Effector memory CD8-positive, alpha-beta T cell (primary cell): Measurements from ENCODE around the gene CHST15.

Source experiments
- ATAC-seq: fragments of 150-1000 bp; cut with Tn5 transposase; replicated peaks from 2 replicates; pipeline ENCODE4 v1.10.0; 2021; ENCODE audit warnings: mild to moderate bottlenecking, moderate library complexity
- DNase-seq, 3 experiments: peaks; one replicate each; pipeline ENCODE4 v3.0.0; 2021
- H3K27ac Mint-ChIP-seq, 2 donors: one replicate each; pipeline ENCODE4 v1.8.0; 2022; ENCODE audit warnings: mild to moderate bottlenecking in 2 of 2, mixed read lengths in 2 of 2, moderate library complexity in 2 of 2
- H3K27me3 Mint-ChIP-seq, 2 donors: one replicate each; pipeline ENCODE4 v1.8.0; 2022; ENCODE audit warnings: mixed read lengths in 2 of 2
- H3K36me3 Mint-ChIP-seq: one replicate; pipeline ENCODE4 v1.8.0; 2022; ENCODE audit warnings: mild to moderate bottlenecking, moderate library complexity, mixed read lengths; ENCODE audit not compliant: insufficient read depth
- H3K4me1 Mint-ChIP-seq, 2 donors: one replicate each; pipeline ENCODE4 v1.8.0; 2022; ENCODE audit warnings: low read depth in 2 of 2, mixed read lengths in 2 of 2
- H3K4me3 Mint-ChIP-seq, 2 donors: one replicate each; pipeline ENCODE4 v1.8.0; 2022; ENCODE audit warnings: mild to moderate bottlenecking in 2 of 2, mixed read lengths in 2 of 2, moderate library complexity in 2 of 2
- H3K9me3 Mint-ChIP-seq, 2 donors: one replicate each; pipeline ENCODE4 v1.8.0; 2022; ENCODE audit warnings: mixed read lengths in 2 of 2

CHST15 gene

GRCh38 chr10:124010563-124011131, 82.8 kb downstream of the CHST15 start:
- Mint-ChIP-seq H3K4me3 (no peak overlapping the region), H3K27ac (no peak overlapping the region), H3K9me3 (no peaks in the 10 kb centered on the region), H3K27me3 (peaks cover 9 to 30% of the 10 kb centered on the region in 2 donors), H3K36me3 (peaks cover 8% of the 10 kb centered on the region), H3K4me1 (peaks cover 0 to 4% of the 10 kb centered on the region in 2 donors)
- ATAC-seq (no peak), DNase-seq (no peak)

- ATAC-seq (no peak), DNase-seq (no peak)
- no peaks in the 10 kb centered on the region for H3K9me3 Mint-ChIP-seq
- H3K27me3 Mint-ChIP-seq, result peaks cover 5 to 31% of the 10 kb centered on the region in 2 donors
- peaks cover 8% of the 10 kb centered on the region for H3K36me3 Mint-ChIP-seq
- no peak overlapping the region for H3K4me3 Mint-ChIP-seq
- no peak overlapping the region for H3K27ac Mint-ChIP-seq
- H3K4me1 Mint-ChIP-seq, result peaks cover 0 to 4% of the 10 kb centered on the region in 2 donors
These were observed 83.4 kb downstream of the CHST15 start for GRCh38 chr10:124010024-124010423.

GRCh38 chr10:124009231-124010015, 84.0 kb downstream of the CHST15 start:
- Mint-ChIP-seq H3K27ac (no peak overlapping the region), H3K4me3 (no peak overlapping the region), H3K36me3 (peaks cover 8% of the 10 kb centered on the region), H3K4me1 (peaks cover 0 to 4% of the 10 kb centered on the region in 2 donors), H3K27me3 (peaks cover 5 to 32% of the 10 kb centered on the region in 2 donors), H3K9me3 (no peaks in the 10 kb centered on the region)
- DNase-seq (no peak), ATAC-seq (no peak)

- peaks cover 8% of the 10 kb centered on the region for H3K36me3 Mint-ChIP-seq
- H3K9me3 Mint-ChIP-seq, result no peaks in the 10 kb centered on the region
- H3K4me1 Mint-ChIP-seq, result peaks cover 0 to 4% of the 10 kb centered on the region in 2 donors
- DNase-seq (no peak), ATAC-seq (no peak)
- no peak overlapping the region for H3K27ac Mint-ChIP-seq
- H3K4me3 Mint-ChIP-seq, result no peak overlapping the region
- H3K27me3 Mint-ChIP-seq, result peaks cover 5 to 32% of the 10 kb centered on the region in 2 donors
These were observed 84.7 kb downstream of the CHST15 start for GRCh38 chr10:124008681-124009080.

GRCh38 chr10:124008187-124008586, 85.2 kb downstream of the CHST15 start:
- ATAC-seq (no peak), DNase-seq (no peak)
- peaks cover 0 to 4% of the 10 kb centered on the region in 2 donors for H3K4me1 Mint-ChIP-seq
- peaks cover 8% of the 10 kb centered on the region for H3K36me3 Mint-ChIP-seq
- no peak overlapping the region for H3K27ac Mint-ChIP-seq
- H3K9me3 Mint-ChIP-seq, result no peaks in the 10 kb centered on the region
- H3K27me3 Mint-ChIP-seq, result peaks cover 5 to 32% of the 10 kb centered on the region in 2 donors
- H3K4me3 Mint-ChIP-seq, result no peak overlapping the region

GRCh38 chr10:124007773-124008145, 85.6 kb downstream of the CHST15 start:
- Mint-ChIP-seq H3K36me3 (peaks cover 5% of the 10 kb centered on the region), H3K9me3 (no peaks in the 10 kb centered on the region), H3K4me1 (peaks cover 0 to 4% of the 10 kb centered on the region in 2 donors), H3K27ac (no peak overlapping the region), H3K4me3 (no peak overlapping the region), H3K27me3 (peaks cover 5 to 32% of the 10 kb centered on the region in 2 donors)
- DNase-seq (no peak), ATAC-seq (no peak)

- DNase-seq (no peak), ATAC-seq (no peak)
- Mint-ChIP-seq H3K9me3 (no peaks in the 10 kb centered on the region), H3K27me3 (peaks cover 5 to 32% of the 10 kb centered on the region in 2 donors), H3K4me3 (no peak overlapping the region), H3K36me3 (peaks cover 5% of the 10 kb centered on the region), H3K4me1 (peaks cover 0 to 4% of the 10 kb centered on the region in 2 donors), H3K27ac (no peak overlapping the region)
These were observed 86.2 kb downstream of the CHST15 start for GRCh38 chr10:124007102-124007772.

GRCh38 chr10:124006526-124006925, 86.9 kb downstream of the CHST15 start:
- ATAC-seq (no peak), DNase-seq (no peak)
- H3K4me3 Mint-ChIP-seq, result no peak overlapping the region
- H3K27ac Mint-ChIP-seq, result no peak overlapping the region
- peaks cover 2 to 27% of the 10 kb centered on the region in 2 donors for H3K27me3 Mint-ChIP-seq
- no peaks in the 10 kb centered on the region for H3K4me1 Mint-ChIP-seq
- no peaks in the 10 kb centered on the region for H3K9me3 Mint-ChIP-seq
- H3K36me3 Mint-ChIP-seq, result peaks cover 5% of the 10 kb centered on the region

GRCh38 chr10:124005991-124006392, 87.4 kb downstream of the CHST15 start:
- Mint-ChIP-seq H3K4me1 (no peaks in the 10 kb centered on the region), H3K4me3 (no peak overlapping the region), H3K36me3 (peaks cover 5% of the 10 kb centered on the region), H3K9me3 (no peaks in the 10 kb centered on the region), H3K27ac (no peak overlapping the region), H3K27me3 (peaks cover 7 to 30% of the 10 kb centered on the region in 2 donors)
- ATAC-seq (no peak), DNase-seq (no peak)

- ATAC-seq, result no peak
- Mint-ChIP-seq H3K27ac (no peak overlapping the region), H3K4me3 (no peak overlapping the region), H3K27me3 (peaks cover 13 to 39% of the 10 kb centered on the region in 2 donors), H3K4me1 (no peaks in the 10 kb centered on the region), H3K36me3 (peaks cover 5% of the 10 kb centered on the region), H3K9me3 (no peaks in the 10 kb centered on the region)
- DNase-seq, result no peak
These were observed 88.3 kb downstream of the CHST15 start for GRCh38 chr10:124005091-124005490.

GRCh38 chr10:124004663-124005004, 88.8 kb downstream of the CHST15 start:
- DNase-seq (no peak), ATAC-seq (no peak)
- Mint-ChIP-seq H3K27me3 (peaks cover 18 to 44% of the 10 kb centered on the region in 2 donors), H3K4me1 (no peaks in the 10 kb centered on the region), H3K27ac (no peak overlapping the region), H3K36me3 (peaks cover 5% of the 10 kb centered on the region), H3K9me3 (no peaks in the 10 kb centered on the region), H3K4me3 (no peak overlapping the region)

- peaks cover 5% of the 10 kb centered on the region for H3K36me3 Mint-ChIP-seq
- H3K9me3 Mint-ChIP-seq, result no peaks in the 10 kb centered on the region
- H3K4me1 Mint-ChIP-seq, result no peaks in the 10 kb centered on the region
- H3K27me3 Mint-ChIP-seq, result peaks cover 23 to 50% of the 10 kb centered on the region in 2 donors
- no peak overlapping the region for H3K27ac Mint-ChIP-seq
- ATAC-seq (no peak), DNase-seq (no peak)
- H3K4me3 Mint-ChIP-seq, result no peak overlapping the region
These were observed 89.3 kb downstream of the CHST15 start for GRCh38 chr10:124003871-124004662.

GRCh38 chr10:124003481-124003870, 89.9 kb downstream of the CHST15 start:
- Mint-ChIP-seq H3K4me3 (no peak overlapping the region), H3K9me3 (no peaks in the 10 kb centered on the region), H3K27me3 (peaks cover 29 to 55% of the 10 kb centered on the region in 2 donors)

More at GRCh38 chr10:124003481-124003870, 89.9 kb downstream of the CHST15 start:
- no peak for ATAC-seq
- Mint-ChIP-seq H3K27ac (no peak overlapping the region), H3K36me3 (peaks cover 5% of the 10 kb centered on the region), H3K4me1 (no peaks in the 10 kb centered on the region)
- no peak for DNase-seq
